ENCODE measurements around the gene DYNLRB2. TPM values are rescaled to one million over a fixed set of nuclear protein-coding genes. Genes with fewer than 3 reads are reported as not detected.

Gene DYNLRB2
- total and polyA plus RNA-seq, 10 of the 15 experiments (the other 5 are each of a cell fraction or from before 2014, with no cell fraction given): 0.21 to 1.2 (median 0.40) TPM; not detected in 5

GRCh38 chr16:80503107-80503506, 37.7 kb upstream of the DYNLRB2 start:
- POLR2A ChIA-PET: no interaction called here
- intact Hi-C loops (cut with micrococcal nuclease; ENCODE audit: unreplicated experiment): no loop called here

More at GRCh38 chr16:80503107-80503506, 37.7 kb upstream of the DYNLRB2 start:
- Histone ChIP-seq H2AFZ (ENCODE audit: control insufficient read depth, low read depth, low read length) (no peak overlapping the region), H3K4me2 (ENCODE audit: control insufficient read depth, insufficient read depth) (no peak overlapping the region), H4K20me1 (ENCODE audit: control insufficient read depth, insufficient read depth) (no peaks in the 10 kb centered on the region), H3K27me3 (replicated peaks in 1 of 2; ENCODE audit: control insufficient read depth in 2 of 2, insufficient read depth in 2 of 2, low read length in 1 of 2) (no peaks in the 10 kb centered on the region), H3K9ac (ENCODE audit: control insufficient read depth, insufficient read depth, low read length) (no peak overlapping the region), H3K4me3 (no peak overlapping the region), H3K27ac (ENCODE audit: control insufficient read depth, insufficient read depth) (no peak overlapping the region), H3K36me3 (ENCODE audit: control insufficient read depth in 2 of 2, insufficient read depth in 2 of 2, low read length in 1 of 2) (no peaks in the 10 kb centered on the region), H3K79me2 (ENCODE audit: control insufficient read depth, insufficient read depth, low read length) (no peaks in the 10 kb centered on the region), H3K4me1 (ENCODE audit: control insufficient read depth, insufficient read depth, low read length) (no peaks in the 10 kb centered on the region), H3K9me3 (replicated peaks; ENCODE audit: control insufficient read depth, insufficient read depth, low read length) (no peaks in the 10 kb centered on the region; the same call in 2 of the 3 replicates)
- TF ChIP-seq SUPT20H (IDR thresholded peaks at IDR 0.05; ENCODE audit: borderline replicate concordance, control insufficient read depth, low read depth, low read length): no peak
- no peak for TF ChIP-seq MLLT1 (IDR thresholded peaks at IDR 0.05)
- no peak for TF ChIP-seq PRDM15 (CRISPR knock-in tag; IDR thresholded peaks at IDR 0.05)
- TF ChIP-seq EZH2 (IDR thresholded peaks at IDR 0.05; ENCODE audit: borderline replicate concordance, control insufficient read depth, low read depth, low read length): no peak
- no peak for TF ChIP-seq SPI1 (IDR thresholded peaks at IDR 0.05; ENCODE audit: borderline replicate concordance, insufficient read depth, low read depth, low read length)
- no peak for TF ChIP-seq YBX1 (IDR thresholded peaks at IDR 0.05)
- no peak for TF ChIP-seq TCF12 (IDR thresholded peaks at IDR 0.05; ENCODE audit: low read depth, low read length)
- no peak for TF ChIP-seq MYB (IDR thresholded peaks at IDR 0.05; ENCODE audit: borderline replicate concordance, low read depth, low read length)
- no peak for TF ChIP-seq BCLAF1 (IDR thresholded peaks at IDR 0.05)
- no peak for TF ChIP-seq ZNF24 (IDR thresholded peaks at IDR 0.05)
- TF ChIP-seq ZSCAN29 (IDR thresholded peaks at IDR 0.05): no peak
- CTCF ChIA-PET: interaction anchor here (0.6 to 1.3 kb wide), 3 partner anchors 21 to 1785 kb away, joined by 3 to 4 read pairs (median 3); no protein-coding TSS in a partner anchor
- no TSS peak for BruUV-seq (replicated peaks)
- ATAC-seq: no peak
- no peak for DNase-seq (ENCODE audit: low read depth, low spot score)
- RAD21 ChIA-PET (ENCODE audit: unreplicated experiment): no interaction called here
- FAIRE-seq: no peak
- WGBS (ENCODE audit: insufficient coverage, insufficient replicate concordance, low lambda C conversion rate, missing lambda C conversion rate): 60% methylated on average over 2 of the region's 2 CpGs
- in situ Hi-C loops (cut with MboI): no loop called here
- SMC1A ChIA-PET (ENCODE audit: uncharacterized antibody, unreplicated experiment): interaction anchor here (0.9 to 1.1 kb wide), 2 partner anchors 22 kb away, joined by 3 to 4 read pairs; no protein-coding TSS in a partner anchor
